CD4-positive, alpha-beta T cell treated with Interleukin-10 for 1 hour (primary cell): ENCODE data around the gene PWWP3B.
"Not testable (repeated sequence)": the region's sequence is repeated elsewhere in the genome, so short reads cannot be mapped to it uniquely, and the experiment has no call there.

Experiments
- DNase-seq: peaks from one replicate; pipeline ENCODE4 v3.0.0-alpha.2; 2020

The PWWP3B gene

DNA sequence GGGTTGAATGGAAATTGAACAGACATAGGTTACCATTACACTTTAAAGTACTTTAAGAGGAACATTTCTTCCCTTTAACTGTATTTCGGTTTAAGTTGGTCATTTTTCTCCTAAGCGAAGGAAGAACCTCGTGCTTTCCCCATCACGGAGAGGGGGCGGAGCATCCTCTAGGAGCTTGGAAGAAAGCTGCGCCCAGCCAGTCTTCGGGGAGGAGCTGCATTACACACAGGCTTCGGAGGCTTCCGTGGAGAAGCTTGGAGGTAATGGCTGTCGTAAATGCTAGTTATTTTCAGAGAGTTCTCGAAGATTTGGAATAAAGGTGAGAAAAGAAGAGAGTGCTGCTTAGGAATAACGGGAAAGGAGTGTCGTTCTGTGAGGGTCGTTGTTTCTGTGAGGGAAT, at the start of gene PWWP3B:
PWWP3B (plus strand) TSS at position 199 of the 400 bp plus-strand sequence. CDS start 37,128 bp downstream, outside the sequence.
- DNase-seq, result no peak

DNA sequence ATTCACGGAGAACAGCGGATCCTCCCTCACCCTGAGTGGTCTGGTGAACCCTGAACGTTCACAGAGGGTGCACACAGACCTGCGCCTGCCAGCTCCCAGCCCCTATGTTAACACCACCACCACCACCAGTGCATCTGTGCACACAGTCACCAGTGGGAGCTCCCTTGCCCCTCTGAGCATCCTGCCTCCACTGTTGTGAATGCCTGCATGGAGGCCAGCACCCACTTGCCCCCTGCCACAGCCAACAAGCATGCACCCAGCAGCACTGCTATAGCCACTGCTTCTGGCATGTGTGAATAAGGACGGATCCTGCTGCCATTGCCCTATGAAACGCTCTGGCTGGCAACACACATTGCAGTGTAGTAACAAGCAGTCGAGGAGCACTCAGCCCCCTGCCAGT, 29.1 kb upstream of the PWWP3B start:
- no peak for DNase-seq

DNA sequence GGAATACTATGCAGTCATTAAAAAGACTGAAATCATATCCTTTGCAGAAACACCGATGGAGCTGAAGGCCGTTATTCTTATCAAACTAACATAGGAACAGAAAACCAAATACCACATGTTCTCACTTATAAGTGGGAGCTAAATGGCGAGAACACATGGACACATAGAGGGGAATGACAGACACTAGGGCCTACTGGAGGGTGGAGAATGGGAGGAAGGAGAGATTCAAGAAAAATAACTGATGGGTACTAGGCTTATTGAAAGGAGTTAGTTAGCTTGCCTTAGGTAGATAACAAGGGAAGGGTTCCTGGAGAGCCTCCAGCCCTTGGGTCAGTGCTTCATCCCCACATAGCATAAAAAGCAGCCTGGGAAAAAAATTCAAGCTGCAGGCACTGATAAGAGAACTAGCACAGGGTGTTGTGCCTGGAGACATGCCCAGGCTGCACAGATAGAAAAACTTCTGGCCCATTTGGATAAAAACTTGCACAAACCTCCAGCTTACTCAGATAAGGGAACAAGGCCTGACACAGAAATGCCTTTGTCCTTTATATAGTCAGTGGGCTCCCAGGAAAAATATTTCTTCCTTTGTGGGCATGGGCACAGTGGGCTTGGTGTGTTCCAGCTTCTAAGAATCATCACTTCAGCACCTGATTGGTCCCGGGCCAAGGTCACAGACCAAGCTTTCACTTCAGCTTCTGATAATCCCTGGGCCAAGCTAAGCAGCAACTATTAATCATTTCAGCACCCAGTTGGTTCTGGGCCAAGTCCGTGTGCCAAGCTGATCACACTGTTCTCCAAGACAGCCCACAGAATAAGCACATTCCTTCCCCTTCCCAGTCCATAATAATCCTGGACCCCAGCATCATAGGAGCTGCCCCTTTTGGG, 23.1 kb upstream of the PWWP3B start:
- DNase-seq, result no peak

DNA sequence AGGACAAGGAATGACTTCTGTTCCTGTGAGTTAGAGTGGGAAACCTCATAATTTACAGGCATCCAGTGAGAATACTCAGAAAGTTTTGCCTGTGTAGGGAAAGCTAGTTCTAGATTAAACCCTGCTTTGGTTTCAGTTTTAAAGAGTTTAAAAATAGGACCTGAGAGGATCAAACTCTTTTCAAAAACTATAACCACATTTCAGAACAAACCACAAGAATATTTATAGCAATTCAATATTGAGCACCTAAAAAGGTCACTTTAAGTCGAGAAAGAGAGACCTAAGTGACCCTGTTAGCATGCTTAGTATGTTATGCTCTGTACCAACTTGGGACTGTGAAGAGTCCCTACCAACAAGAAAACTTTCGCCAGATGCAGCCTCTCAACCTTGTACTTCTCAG, 17.4 kb upstream of the PWWP3B start:
- DNase-seq, result no peak

DNA sequence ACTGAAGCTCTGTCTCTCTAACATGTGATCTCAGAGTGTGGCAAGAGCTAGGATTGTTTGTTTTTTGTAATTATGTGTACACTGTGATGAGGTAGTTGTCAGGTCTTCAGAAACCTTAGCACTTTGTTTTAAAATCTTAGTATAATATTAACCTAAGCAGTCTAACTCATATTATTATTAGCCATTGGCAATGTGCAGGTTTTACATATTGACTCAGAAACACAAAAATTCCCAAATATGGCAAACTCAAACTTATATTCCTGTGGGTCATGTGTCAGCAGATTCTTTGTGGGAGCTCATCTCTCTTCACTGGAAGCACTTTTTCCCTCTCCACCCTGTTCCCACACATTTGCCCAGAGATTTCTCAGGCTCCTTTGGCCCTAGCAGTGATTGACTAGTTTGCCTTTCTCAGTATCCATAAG, 8.2 kb upstream of the PWWP3B start:
- DNase-seq, result no peak

GRCh38 chrX:106170318-106170717, 2.2 kb downstream of the PWWP3B start:
- no peak for DNase-seq

DNA sequence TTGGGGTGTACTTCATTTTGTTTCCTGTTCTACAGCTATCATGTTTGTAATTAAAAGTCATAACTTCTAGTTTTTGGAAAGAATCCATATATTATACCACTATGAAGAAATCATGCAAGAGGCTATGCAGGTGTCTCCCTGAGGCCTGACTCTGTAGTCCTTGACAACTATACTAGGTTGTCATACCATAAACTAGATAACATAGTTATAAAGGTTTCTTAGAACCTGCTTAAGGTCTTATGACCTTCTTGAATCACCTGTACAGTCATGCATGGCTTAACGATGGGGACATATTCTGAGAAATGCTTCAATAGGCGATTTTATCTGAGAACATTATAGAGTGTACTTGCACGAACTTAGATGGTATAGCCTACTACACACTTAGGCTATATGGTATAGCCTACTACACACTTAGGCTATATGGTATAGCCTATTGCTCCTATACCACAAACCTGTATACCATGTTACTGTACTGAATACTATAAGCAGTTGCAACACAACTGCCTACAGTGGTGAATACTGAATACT, 3.3 kb downstream of the PWWP3B start:
- no peak for DNase-seq

GRCh38 chrX:106177106-106177981, 9.2 kb downstream of the PWWP3B start:
- DNase-seq, result no peak

DNA sequence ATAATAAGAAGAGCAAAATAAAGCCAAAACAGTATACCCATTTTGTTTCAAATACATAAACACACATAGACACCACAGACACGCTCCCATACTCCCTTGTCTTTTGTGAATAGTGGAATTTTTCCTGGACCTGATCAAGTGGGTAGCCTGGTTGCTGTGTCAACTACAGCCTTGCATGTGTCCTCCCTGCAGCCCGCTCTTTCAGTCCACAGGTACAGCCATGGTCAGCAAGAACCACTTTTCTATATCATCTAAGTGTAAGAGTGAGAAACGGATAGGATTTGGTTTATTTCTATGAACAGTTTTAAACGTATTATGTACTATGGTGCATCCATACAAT, 9.8 kb downstream of the PWWP3B start:
- no peak for DNase-seq

- DNase-seq, result no peak
Observed at GRCh38 chrX:106178826-106179225, 10.7 kb downstream of the PWWP3B start.

GRCh38 chrX:106183685-106184084, 15.6 kb downstream of the PWWP3B start:
- not testable (repeated sequence) for DNase-seq

DNA sequence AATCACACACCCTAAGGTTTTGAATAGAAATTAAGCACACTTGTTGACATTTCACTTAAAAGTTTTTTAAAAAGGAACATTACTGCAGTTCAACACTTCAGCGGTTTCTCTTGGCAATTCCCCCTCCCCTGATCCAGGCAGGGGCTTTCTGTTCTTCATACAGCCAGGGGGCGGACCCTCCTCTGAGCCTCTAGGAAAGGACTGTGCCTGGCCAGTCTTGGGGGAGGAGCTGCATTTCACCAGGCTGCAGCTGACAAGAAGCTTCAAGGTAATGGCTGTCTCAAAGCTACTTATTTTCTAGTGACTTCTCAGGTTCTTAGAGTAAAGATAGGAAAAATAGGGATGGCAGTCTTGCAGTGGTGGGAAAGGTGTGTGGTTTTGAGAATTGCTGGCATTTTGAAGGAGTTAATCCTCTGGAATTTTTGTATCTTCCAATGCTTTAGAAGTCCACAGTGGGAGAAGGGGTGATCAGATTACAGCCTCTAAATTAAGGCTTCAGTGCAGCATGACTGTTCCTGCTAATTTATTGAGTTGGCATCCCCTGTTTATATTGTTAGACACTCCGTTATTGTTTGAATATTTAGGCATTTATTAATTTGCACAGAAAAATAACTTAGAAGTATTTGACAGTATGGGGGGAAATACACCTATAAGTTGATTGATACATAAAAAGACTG, 33.5 kb downstream of the PWWP3B start:
- DNase-seq, result no peak

- no peak for DNase-seq
Observed at GRCh38 chrX:106203315-106203714, 35.2 kb downstream of the PWWP3B start.

GRCh38 chrX:106208154-106208553, 40.0 kb downstream of the PWWP3B start:
- no peak for DNase-seq
